ENCODE measurements around the gene RGL3. TPM values are rescaled to one million over a fixed set of nuclear protein-coding genes. Genes with fewer than 3 reads are reported as not detected.

Gene RGL3
- total RNA-seq, 5 donors from 2014 or later (not counting 1 experiment from before 2014, with no cell fraction given) = 0.22 to 0.72 (median 0.50) TPM; not detected in 2

DNA sequence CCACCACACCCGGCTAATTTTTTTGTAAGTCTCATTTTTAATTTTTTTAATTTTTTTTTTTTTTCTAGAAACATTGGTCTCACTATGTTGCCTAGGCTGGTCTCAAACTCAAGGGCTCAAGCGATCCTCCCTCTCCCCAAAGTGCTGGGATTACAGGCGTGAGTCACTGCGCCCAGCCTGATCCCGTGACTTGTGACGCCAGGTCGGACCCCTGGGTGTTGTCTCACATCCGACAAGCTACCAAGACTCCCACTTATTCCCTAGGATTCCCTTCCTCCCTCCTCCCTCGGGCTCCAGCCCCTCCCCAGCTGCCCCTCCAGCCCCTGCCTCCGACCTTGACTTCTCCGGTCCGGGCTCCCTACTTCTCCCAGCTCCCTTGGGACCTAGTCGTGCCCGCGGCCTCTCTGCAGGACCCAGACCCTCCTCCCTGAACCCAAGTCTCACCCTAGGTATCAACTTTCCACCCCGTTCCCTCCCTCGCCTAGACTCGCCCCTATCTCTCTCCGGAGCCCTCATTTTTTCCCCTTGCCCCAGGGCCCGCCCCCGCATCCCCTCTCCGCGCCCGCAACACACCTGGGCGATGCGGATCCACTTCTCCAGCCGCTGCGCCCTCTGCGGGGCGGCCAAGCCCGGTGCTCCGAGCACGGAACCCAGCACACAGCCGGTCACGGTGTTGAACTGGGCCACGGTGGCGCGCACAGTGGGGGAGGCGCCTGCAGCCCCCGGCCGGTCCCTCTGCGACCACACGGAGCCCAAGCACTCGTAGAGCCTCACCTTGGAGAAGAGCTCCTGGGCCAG, 13.1 kb downstream of the RGL3 start:
- H3K4me3 Mint-ChIP-seq = no peak overlapping the region
- H3K27ac Mint-ChIP-seq = no peak overlapping the region
- Histone ChIP-seq H3K9me3 (no peaks in the 10 kb centered on the region), H3K4me1 (ENCODE audit: control insufficient read depth in 1 of 2, extremely low read depth in 1 of 2, insufficient read depth in 2 of 2, low read length in 2 of 2) (peaks cover 0 to 7% of the 10 kb centered on the region in 2 experiments), H3K27ac (ENCODE audit: low read length) (no peak overlapping the region), H3K36me3 (ENCODE audit: control insufficient read depth in 2 of 2, extremely low read depth in 1 of 2, insufficient read depth in 1 of 2, low read length in 1 of 2) (no peaks in the 10 kb centered on the region), H3K4me3 (ENCODE audit: control insufficient read depth in 1 of 2, extremely low read depth in 1 of 2, low read length in 1 of 2) (no peak overlapping the region), H3K27me3 (replicated peaks in 1 of 2; ENCODE audit: control insufficient read depth in 2 of 2, extremely low read depth in 1 of 2, insufficient read depth in 2 of 2, low read length in 1 of 2) (peaks cover 4 to 47% of the 10 kb centered on the region in 2 experiments)
- DNase-seq (peak in 9 of 35 experiments; percentile 10 to 50 (median 34)), ATAC-seq (replicated peaks in 1 of 4) (peak; percentile 50 to 76 (median 54))
- 44% methylated on average over 34 of the region's 44 CpGs for WGBS (ENCODE audit: insufficient coverage)
- no peaks in the 10 kb centered on the region for H3K4me1 Mint-ChIP-seq
- H3K27me3 Mint-ChIP-seq = peaks cover 9 to 21% of the 10 kb centered on the region in 2 donors
- POLR2A ChIA-PET = interaction anchor here in 1 of 2 donors (0.7 kb wide), 1 partner anchor 14 kb away, joined by 3 read pairs; no protein-coding TSS in a partner anchor
- H3K36me3 Mint-ChIP-seq = no peaks in the 10 kb centered on the region
- no peaks in the 10 kb centered on the region for H3K9me3 Mint-ChIP-seq
- CTCF ChIA-PET = interaction anchor here (0.6 to 2.7 kb wide), 6 partner anchors 23 to 1827 kb away, joined by 3 to 14 read pairs (median 4); no protein-coding TSS in a partner anchor

DNA sequence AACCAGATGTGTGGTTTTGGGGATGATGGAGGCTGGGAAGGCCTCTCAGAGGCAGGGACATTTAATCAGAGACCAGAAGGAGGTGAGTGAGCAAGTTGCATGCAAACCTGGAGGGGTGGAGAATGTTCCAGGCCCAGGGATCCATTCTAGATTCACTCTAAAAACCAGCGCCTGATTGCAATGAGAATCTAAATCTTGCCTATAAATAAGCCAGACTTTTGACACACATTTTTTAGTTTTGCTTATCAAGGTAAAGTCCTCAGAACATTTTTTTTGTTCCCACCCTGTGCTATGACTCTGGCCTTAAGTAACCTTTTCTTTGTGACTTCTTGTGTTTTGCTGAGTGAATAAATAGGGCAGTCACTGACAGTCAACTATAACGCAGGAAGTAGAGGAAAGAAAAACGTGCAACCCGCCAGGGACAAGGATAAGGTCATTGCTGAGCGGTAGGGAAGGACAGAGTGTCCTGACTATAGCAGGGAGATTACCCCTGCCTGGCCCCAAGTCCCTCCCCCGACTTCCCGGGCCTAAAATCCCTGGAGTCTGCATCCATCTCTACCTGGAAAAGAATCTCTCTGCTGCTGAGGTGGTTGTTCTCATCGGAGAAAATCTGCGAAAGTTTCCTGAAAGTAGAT, 14.4 kb downstream of the RGL3 start:
- no peaks in the 10 kb centered on the region for H3K9me3 Mint-ChIP-seq
- CTCF ChIA-PET = no interaction called here
- 82% methylated on average over 3 of the region's 9 CpGs for WGBS (ENCODE audit: insufficient coverage)
- no peak overlapping the region for H3K4me3 Mint-ChIP-seq
- DNase-seq = no peak
- no peak overlapping the region for H3K27ac Mint-ChIP-seq
- H3K36me3 Mint-ChIP-seq = no peaks in the 10 kb centered on the region
- no peak for ATAC-seq (replicated peaks in 1 of 4)
- no peaks in the 10 kb centered on the region for H3K9me3 ChIP-seq
- no peak overlapping the region for H3K27ac ChIP-seq (ENCODE audit: low read length)
- H3K4me1 Mint-ChIP-seq = no peaks in the 10 kb centered on the region
- peaks cover 4 to 42% of the 10 kb centered on the region in 2 experiments for H3K27me3 ChIP-seq (replicated peaks in 1 of 2; ENCODE audit: control insufficient read depth in 2 of 2, extremely low read depth in 1 of 2, insufficient read depth in 2 of 2, low read length in 1 of 2)
- POLR2A ChIA-PET = no interaction called here
- peaks cover 0 to 7% of the 10 kb centered on the region in 2 experiments for H3K4me1 ChIP-seq (ENCODE audit: control insufficient read depth in 1 of 2, extremely low read depth in 1 of 2, insufficient read depth in 2 of 2, low read length in 2 of 2)
- no peaks in the 10 kb centered on the region for H3K36me3 ChIP-seq (ENCODE audit: control insufficient read depth in 2 of 2, extremely low read depth in 1 of 2, insufficient read depth in 1 of 2, low read length in 1 of 2)
- peaks cover 9 to 20% of the 10 kb centered on the region in 2 donors for H3K27me3 Mint-ChIP-seq
- H3K4me3 ChIP-seq (ENCODE audit: control insufficient read depth in 1 of 2, extremely low read depth in 1 of 2, low read length in 1 of 2) = no peak overlapping the region

DNA sequence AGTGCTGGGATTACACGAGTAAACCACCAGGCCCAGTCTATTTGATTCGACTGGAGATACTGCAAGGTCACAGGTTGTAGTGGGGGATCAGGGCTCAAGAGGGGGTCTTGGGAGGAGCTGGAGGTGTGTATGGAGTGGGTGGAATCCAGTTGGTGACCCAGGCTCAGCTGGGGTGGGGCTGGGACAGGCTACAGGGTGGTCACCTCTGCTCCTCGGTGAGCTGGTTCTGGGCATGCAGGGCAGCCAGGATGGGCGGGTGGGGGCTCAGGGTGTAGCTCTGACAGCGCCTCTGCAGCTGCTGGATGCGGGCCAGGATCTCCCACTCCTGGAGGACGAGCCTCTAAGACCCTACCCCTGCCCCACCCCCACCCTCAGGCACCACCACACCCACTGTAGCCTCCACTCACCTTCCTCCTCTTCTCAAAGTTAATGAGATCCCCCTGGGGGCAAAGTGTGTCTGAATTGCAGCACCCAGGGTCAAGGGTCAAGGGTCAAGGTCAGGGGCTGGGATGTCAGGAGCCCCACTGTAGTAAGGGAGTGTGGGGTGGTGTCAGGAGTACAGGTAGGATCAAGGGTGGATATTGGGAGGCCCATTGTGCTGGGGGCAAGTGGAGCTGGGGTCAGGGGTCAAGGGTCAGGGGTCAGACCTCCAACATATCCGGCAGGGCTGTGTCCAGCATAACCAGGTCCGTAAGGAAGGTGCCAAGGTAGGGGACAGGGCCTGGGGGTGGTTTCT, 17.1 kb downstream of the RGL3 start:
- WGBS (ENCODE audit: insufficient coverage) = 65% methylated on average over 6 of the region's 9 CpGs
- Mint-ChIP-seq H3K4me1 (no peaks in the 10 kb centered on the region), H3K27ac (no peak overlapping the region), H3K27me3 (peaks cover under 1 to 7% of the 10 kb centered on the region in 2 donors), H3K9me3 (no peaks in the 10 kb centered on the region), H3K4me3 (no peak overlapping the region), H3K36me3 (no peaks in the 10 kb centered on the region)
- DNase-seq = no peak
- no peak for ATAC-seq (replicated peaks in 1 of 4)
- Histone ChIP-seq H3K36me3 (ENCODE audit: control insufficient read depth in 2 of 2, extremely low read depth in 1 of 2, insufficient read depth in 1 of 2, low read length in 1 of 2) (no peaks in the 10 kb centered on the region), H3K27me3 (replicated peaks in 1 of 2; ENCODE audit: control insufficient read depth in 2 of 2, extremely low read depth in 1 of 2, insufficient read depth in 2 of 2, low read length in 1 of 2) (peaks cover 0 to 30% of the 10 kb centered on the region in 2 experiments), H3K9me3 (no peaks in the 10 kb centered on the region), H3K4me3 (ENCODE audit: control insufficient read depth in 1 of 2, extremely low read depth in 1 of 2, low read length in 1 of 2) (no peak overlapping the region), H3K27ac (ENCODE audit: low read length) (no peak overlapping the region), H3K4me1 (ENCODE audit: control insufficient read depth in 1 of 2, extremely low read depth in 1 of 2, insufficient read depth in 2 of 2, low read length in 2 of 2) (peaks cover 0 to 7% of the 10 kb centered on the region in 2 experiments)
- ChIA-PET CTCF (no interaction called here), POLR2A (interaction anchor here in 1 of 2 donors (0.7 kb wide), 2 partner anchors 10 to 1536 kb away, joined by 4 to 6 read pairs; partner anchors contain the start of gene CALR)

DNA sequence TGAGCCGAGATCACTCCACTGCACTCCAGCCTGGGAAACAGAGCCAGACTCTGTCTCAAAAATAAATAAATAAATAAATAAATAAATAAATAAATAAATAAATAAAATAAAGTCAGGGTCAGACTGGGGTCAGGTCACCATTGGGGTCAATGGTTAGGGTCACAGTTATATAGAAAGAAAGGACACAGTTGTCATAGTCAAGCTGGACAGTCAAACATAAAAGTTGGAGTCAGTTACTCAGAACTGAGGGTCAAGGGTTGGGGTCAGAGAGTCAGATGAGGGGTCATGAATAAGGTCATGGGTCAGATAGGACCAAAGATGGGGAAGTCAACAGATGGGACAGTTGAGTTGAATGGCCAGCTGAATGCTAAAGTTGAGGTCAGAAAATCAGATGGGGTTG, 18.3 kb downstream of the RGL3 start:
- POLR2A ChIA-PET = no interaction called here
- no peak overlapping the region for H3K4me3 Mint-ChIP-seq
- H3K27me3 Mint-ChIP-seq = peaks cover 0 to 2% of the 10 kb centered on the region in 2 donors
- Histone ChIP-seq H3K4me3 (ENCODE audit: control insufficient read depth in 1 of 2, extremely low read depth in 1 of 2, low read length in 1 of 2) (no peak overlapping the region), H3K9me3 (no peaks in the 10 kb centered on the region), H3K27ac (ENCODE audit: low read length) (no peak overlapping the region), H3K36me3 (ENCODE audit: control insufficient read depth in 2 of 2, extremely low read depth in 1 of 2, insufficient read depth in 1 of 2, low read length in 1 of 2) (no peaks in the 10 kb centered on the region), H3K27me3 (replicated peaks in 1 of 2; ENCODE audit: control insufficient read depth in 2 of 2, extremely low read depth in 1 of 2, insufficient read depth in 2 of 2, low read length in 1 of 2) (peaks cover 0 to 20% of the 10 kb centered on the region in 2 experiments), H3K4me1 (ENCODE audit: control insufficient read depth in 1 of 2, extremely low read depth in 1 of 2, insufficient read depth in 2 of 2, low read length in 2 of 2) (peaks cover 0 to 2% of the 10 kb centered on the region in 2 experiments)
- H3K4me1 Mint-ChIP-seq = no peaks in the 10 kb centered on the region
- CTCF ChIA-PET = no interaction called here
- H3K27ac Mint-ChIP-seq = no peak overlapping the region
- no peaks in the 10 kb centered on the region for H3K9me3 Mint-ChIP-seq
- no CpG with 5 or more reads among the region's 1 CpG for WGBS (ENCODE audit: insufficient coverage)
- DNase-seq (no peak), ATAC-seq (replicated peaks in 1 of 4) (no peak)
- H3K36me3 Mint-ChIP-seq = no peaks in the 10 kb centered on the region

DNA sequence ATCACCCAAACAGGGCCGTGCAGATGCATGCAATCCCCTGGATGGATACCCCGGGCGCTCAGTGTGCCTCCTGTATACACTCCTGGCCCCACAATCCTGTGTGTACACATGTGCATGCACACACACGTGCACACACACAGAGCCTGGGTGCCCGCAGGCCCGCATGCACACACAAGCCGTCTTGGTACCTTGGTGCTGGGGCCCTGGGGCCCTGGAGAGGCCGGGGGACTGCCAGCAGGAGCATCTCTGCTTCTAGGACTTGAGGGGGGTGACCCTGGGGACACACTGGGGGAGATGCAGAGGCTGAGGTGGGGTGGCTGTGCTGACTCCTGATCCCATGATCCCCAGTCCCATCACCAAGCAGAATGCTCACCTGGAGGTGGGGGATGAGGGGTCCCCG, 19.4 kb downstream of the RGL3 start:
- H3K36me3 Mint-ChIP-seq = no peaks in the 10 kb centered on the region
- no peaks in the 10 kb centered on the region for H3K4me1 Mint-ChIP-seq
- H3K4me3 ChIP-seq (ENCODE audit: control insufficient read depth in 1 of 2, extremely low read depth in 1 of 2, low read length in 1 of 2) = no peak overlapping the region
- CTCF ChIA-PET = no interaction called here
- DNase-seq (no peak), ATAC-seq (replicated peaks in 1 of 4) (no peak)
- no peak overlapping the region for H3K27ac ChIP-seq (ENCODE audit: low read length)
- H3K27me3 Mint-ChIP-seq = peaks cover 6% of the 10 kb centered on the region in 2 donors
- H3K9me3 ChIP-seq = no peaks in the 10 kb centered on the region
- H3K27me3 ChIP-seq (replicated peaks in 1 of 2; ENCODE audit: control insufficient read depth in 2 of 2, extremely low read depth in 1 of 2, insufficient read depth in 2 of 2, low read length in 1 of 2) = peaks cover 0 to 14% of the 10 kb centered on the region in 2 experiments
- POLR2A ChIA-PET = no interaction called here
- no peak overlapping the region for H3K4me3 Mint-ChIP-seq
- 83% methylated on average over 1 of the region's 9 CpGs for WGBS (ENCODE audit: insufficient coverage)
- no peaks in the 10 kb centered on the region for H3K4me1 ChIP-seq (ENCODE audit: control insufficient read depth in 1 of 2, extremely low read depth in 1 of 2, insufficient read depth in 2 of 2, low read length in 2 of 2)
- no peaks in the 10 kb centered on the region for H3K36me3 ChIP-seq (ENCODE audit: control insufficient read depth in 2 of 2, extremely low read depth in 1 of 2, insufficient read depth in 1 of 2, low read length in 1 of 2)
- no peaks in the 10 kb centered on the region for H3K9me3 Mint-ChIP-seq
- no peak overlapping the region for H3K27ac Mint-ChIP-seq

DNA sequence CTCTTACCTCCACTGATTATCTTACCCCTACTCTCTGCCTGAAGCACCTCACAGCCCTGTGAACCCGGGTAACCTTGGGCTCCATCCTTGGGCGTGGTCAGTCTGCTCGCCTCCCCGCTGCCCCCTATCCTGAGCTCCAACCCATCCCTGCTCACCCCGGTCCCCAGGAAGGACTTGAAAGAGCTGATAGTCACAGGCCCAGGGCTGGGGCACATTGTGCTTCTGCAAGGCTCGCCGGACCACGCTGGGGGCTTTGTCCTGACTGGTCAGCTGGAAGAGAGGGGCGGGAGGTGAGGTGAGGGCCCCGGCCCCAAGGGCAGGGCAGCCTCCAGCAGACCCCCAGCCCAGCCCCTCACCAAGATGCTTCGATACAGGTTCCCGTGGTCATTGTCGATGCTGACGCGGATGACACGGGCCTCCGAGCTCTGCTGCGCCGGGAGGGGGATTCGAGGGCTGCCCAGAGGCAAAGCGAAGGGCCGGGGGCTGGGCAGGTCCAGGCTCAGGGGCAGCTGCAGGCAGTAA, 22.0 kb downstream of the RGL3 start:
- no peak for ATAC-seq (replicated peaks in 1 of 4)
- Mint-ChIP-seq H3K9me3 (no peaks in the 10 kb centered on the region), H3K27ac (no peak overlapping the region), H3K27me3 (peaks cover 6 to 10% of the 10 kb centered on the region in 2 donors), H3K4me1 (peaks cover 0 to 4% (median 0%) of the 10 kb centered on the region in 3 donors), H3K4me3 (no peak overlapping the region), H3K36me3 (no peaks in the 10 kb centered on the region)
- Histone ChIP-seq H3K27me3 (replicated peaks in 1 of 2; ENCODE audit: control insufficient read depth in 2 of 2, extremely low read depth in 1 of 2, insufficient read depth in 2 of 2, low read length in 1 of 2) (peaks cover 0 to 15% of the 10 kb centered on the region in 2 experiments), H3K27ac (ENCODE audit: low read length) (no peak overlapping the region), H3K9me3 (no peaks in the 10 kb centered on the region), H3K36me3 (ENCODE audit: control insufficient read depth in 2 of 2, extremely low read depth in 1 of 2, insufficient read depth in 1 of 2, low read length in 1 of 2) (no peaks in the 10 kb centered on the region), H3K4me3 (ENCODE audit: control insufficient read depth in 1 of 2, extremely low read depth in 1 of 2, low read length in 1 of 2) (no peak overlapping the region), H3K4me1 (ENCODE audit: control insufficient read depth in 1 of 2, extremely low read depth in 1 of 2, insufficient read depth in 2 of 2, low read length in 2 of 2) (no peaks in the 10 kb centered on the region)
- DNase-seq = no peak
- WGBS (ENCODE audit: insufficient coverage) = 89% methylated on average over 20 of the region's 22 CpGs
- CTCF ChIA-PET = no interaction called here
- POLR2A ChIA-PET = no interaction called here

Measured in T-cell (primary cell).